Measurements from ENCODE around the gene TEAD1. TPM values are rescaled to one million over a fixed set of nuclear protein-coding genes. Genes with fewer than 3 reads are reported as not detected.
"Not testable (repeated sequence)": the region's sequence is repeated elsewhere in the genome, so short reads cannot be mapped to it uniquely, and the experiment has no call there.

The TEAD1 gene
- total and polyA plus RNA-seq, 2 experiments from 2014 or later, result 24.5 to 103 TPM

- H3K4me1 ChIP-seq (ENCODE audit: insufficient read depth), result peaks cover 9% of the 10 kb centered on the region
- H3K27ac ChIP-seq (ENCODE audit: low read depth), result no peak overlapping the region
- peaks cover 32% of the 10 kb centered on the region for H3K4me1 Mint-ChIP-seq
- H3K36me3 ChIP-seq (ENCODE audit: insufficient read depth), result peaks cover 3% of the 10 kb centered on the region; the same call in 1 of the 2 replicates
- no peak overlapping the region for H3K4me3 Mint-ChIP-seq
- no peaks in the 10 kb centered on the region for H3K27me3 Mint-ChIP-seq (ENCODE audit: insufficient read depth, low read depth, poor library complexity)
- H3K27me3 ChIP-seq (ENCODE audit: insufficient read depth), result no peaks in the 10 kb centered on the region
- no peaks in the 10 kb centered on the region for H3K9me2 ChIP-seq (ENCODE audit: insufficient read depth)
- peaks cover 31% of the 10 kb centered on the region for H3K36me3 Mint-ChIP-seq (ENCODE audit: low read depth)
- no peak overlapping the region for H3K27ac Mint-ChIP-seq
- H3K9me3 Mint-ChIP-seq, result no peaks in the 10 kb centered on the region
- no peak overlapping the region for H3K4me3 ChIP-seq
- peaks cover 8% of the 10 kb centered on the region; the same call in 1 of the 2 replicates for H3K79me2 ChIP-seq (replicated peaks; ENCODE audit: insufficient read depth)
- no peak overlapping the region for H3K4me2 ChIP-seq
- no peak for DNase-seq (ENCODE audit: low spot score)
- H3F3A ChIP-seq (replicated peaks; ENCODE audit: low read depth), result no peaks in the 10 kb centered on the region
- no peak for ATAC-seq
- TF ChIP-seq CREB1 (CRISPR knock-in tag; IDR thresholded peaks at IDR 0.05; ENCODE audit: low read depth), result no peak
- TF ChIP-seq EZH2phosphoT487 (IDR thresholded peaks at IDR 0.05; ENCODE audit: unreplicated experiment), result no peak
- TF ChIP-seq ZNF114 (CRISPR knock-in tag; IDR thresholded peaks at IDR 0.05), result no peak
- no peak for TF ChIP-seq NANOG (IDR thresholded peaks at IDR 0.05; ENCODE audit: borderline replicate concordance)
- TF ChIP-seq STAT1 (IDR thresholded peaks at IDR 0.05; ENCODE audit: unreplicated experiment), result no peak
- TF ChIP-seq JUNB (IDR thresholded peaks at IDR 0.05; ENCODE audit: unreplicated experiment), result no peak
- no peak for TF ChIP-seq POLR2AphosphoS5 (IDR thresholded peaks at IDR 0.05; ENCODE audit: low read depth)
- TF ChIP-seq ZNF331 (CRISPR knock-in tag; IDR thresholded peaks at IDR 0.05; ENCODE audit: low read depth), result no peak
- TF ChIP-seq EZH2 (IDR thresholded peaks at IDR 0.05; ENCODE audit: low read depth, unreplicated experiment), result no peak
- TF ChIP-seq, protein P1, sequence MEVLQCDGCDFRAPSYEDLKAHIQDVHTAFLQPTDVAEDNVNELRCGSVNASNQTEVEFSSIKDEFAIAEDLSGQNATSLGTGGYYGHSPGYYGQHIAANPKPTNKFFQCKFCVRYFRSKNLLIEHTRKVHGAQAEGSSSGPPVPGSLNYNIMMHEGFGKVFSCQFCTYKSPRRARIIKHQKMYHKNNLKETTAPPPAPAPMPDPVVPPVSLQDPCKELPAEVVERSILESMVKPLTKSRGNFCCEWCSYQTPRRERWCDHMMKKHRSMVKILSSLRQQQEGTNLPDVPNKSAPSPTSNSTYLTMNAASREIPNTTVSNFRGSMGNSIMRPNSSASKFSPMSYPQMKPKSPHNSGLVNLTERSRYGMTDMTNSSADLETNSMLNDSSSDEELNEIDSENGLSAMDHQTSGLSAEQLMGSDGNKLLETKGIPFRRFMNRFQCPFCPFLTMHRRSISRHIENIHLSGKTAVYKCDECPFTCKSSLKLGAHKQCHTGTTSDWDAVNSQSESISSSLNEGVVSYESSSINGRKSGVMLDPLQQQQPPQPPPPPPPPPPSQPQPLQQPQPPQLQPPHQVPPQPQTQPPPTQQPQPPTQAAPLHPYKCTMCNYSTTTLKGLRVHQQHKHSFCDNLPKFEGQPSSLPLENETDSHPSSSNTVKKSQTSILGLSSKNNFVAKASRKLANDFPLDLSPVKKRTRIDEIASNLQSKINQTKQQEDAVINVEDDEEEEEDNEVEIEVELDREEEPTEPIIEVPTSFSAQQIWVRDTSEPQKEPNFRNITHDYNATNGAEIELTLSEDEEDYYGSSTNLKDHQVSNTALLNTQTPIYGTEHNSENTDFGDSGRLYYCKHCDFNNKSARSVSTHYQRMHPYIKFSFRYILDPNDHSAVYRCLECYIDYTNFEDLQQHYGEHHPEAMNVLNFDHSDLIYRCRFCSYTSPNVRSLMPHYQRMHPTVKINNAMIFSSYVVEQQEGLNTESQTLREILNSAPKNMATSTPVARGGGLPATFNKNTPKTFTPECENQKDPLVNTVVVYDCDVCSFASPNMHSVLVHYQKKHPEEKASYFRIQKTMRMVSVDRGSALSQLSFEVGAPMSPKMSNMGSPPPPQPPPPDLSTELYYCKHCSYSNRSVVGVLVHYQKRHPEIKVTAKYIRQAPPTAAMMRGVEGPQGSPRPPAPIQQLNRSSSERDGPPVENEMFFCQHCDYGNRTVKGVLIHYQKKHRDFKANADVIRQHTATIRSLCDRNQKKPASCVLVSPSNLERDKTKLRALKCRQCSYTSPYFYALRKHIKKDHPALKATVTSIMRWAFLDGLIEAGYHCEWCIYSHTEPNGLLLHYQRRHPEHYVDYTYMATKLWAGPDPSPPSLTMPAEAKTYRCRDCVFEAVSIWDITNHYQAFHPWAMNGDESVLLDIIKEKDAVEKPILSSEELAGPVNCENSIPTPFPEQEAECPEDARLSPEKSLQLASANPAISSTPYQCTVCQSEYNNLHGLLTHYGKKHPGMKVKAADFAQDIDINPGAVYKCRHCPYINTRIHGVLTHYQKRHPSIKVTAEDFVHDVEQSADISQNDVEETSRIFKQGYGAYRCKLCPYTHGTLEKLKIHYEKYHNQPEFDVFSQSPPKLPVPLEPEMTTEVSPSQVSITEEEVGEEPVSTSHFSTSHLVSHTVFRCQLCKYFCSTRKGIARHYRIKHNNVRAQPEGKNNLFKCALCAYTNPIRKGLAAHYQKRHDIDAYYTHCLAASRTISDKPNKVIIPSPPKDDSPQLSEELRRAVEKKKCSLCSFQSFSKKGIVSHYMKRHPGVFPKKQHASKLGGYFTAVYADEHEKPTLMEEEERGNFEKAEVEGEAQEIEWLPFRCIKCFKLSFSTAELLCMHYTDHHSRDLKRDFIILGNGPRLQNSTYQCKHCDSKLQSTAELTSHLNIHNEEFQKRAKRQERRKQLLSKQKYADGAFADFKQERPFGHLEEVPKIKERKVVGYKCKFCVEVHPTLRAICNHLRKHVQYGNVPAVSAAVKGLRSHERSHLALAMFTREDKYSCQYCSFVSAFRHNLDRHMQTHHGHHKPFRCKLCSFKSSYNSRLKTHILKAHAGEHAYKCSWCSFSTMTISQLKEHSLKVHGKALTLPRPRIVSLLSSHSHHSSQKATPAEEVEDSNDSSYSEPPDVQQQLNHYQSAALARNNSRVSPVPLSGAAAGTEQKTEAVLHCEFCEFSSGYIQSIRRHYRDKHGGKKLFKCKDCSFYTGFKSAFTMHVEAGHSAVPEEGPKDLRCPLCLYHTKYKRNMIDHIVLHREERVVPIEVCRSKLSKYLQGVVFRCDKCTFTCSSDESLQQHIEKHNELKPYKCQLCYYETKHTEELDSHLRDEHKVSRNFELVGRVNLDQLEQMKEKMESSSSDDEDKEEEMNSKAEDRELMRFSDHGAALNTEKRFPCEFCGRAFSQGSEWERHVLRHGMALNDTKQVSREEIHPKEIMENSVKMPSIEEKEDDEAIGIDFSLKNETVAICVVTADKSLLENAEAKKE (CRISPR knock-in tag; IDR thresholded peaks at IDR 0.05), result no peak
- H4K20me1 ChIP-seq (replicated peaks; ENCODE audit: insufficient read depth), result no peaks in the 10 kb centered on the region
- H2AFZ ChIP-seq, result no peak overlapping the region
Observed at GRCh38 chr11:12876988-12877387, 202.8 kb downstream of the TEAD1 start.

- not testable (repeated sequence) for H3K4me1 ChIP-seq (ENCODE audit: insufficient read depth); H3K4me3 ChIP-seq; ATAC-seq; H3K4me2 ChIP-seq; H3F3A ChIP-seq (replicated peaks; ENCODE audit: low read depth); H3K27ac ChIP-seq (ENCODE audit: low read depth); H3K79me2 ChIP-seq (replicated peaks; ENCODE audit: insufficient read depth); H2AFZ ChIP-seq; H3K27me3 ChIP-seq (ENCODE audit: insufficient read depth); DNase-seq (ENCODE audit: low spot score); H3K27me3 Mint-ChIP-seq (ENCODE audit: insufficient read depth, low read depth, poor library complexity); H3K4me3 Mint-ChIP-seq; H3K27ac Mint-ChIP-seq; H3K9me2 ChIP-seq (ENCODE audit: insufficient read depth); H3K36me3 ChIP-seq (ENCODE audit: insufficient read depth); H3K9me3 Mint-ChIP-seq; H4K20me1 ChIP-seq (replicated peaks; ENCODE audit: insufficient read depth)
- Mint-ChIP-seq H3K4me1 (peaks cover 28% of the 10 kb centered on the region), H3K36me3 (ENCODE audit: low read depth) (peaks cover 32% of the 10 kb centered on the region)
Observed at GRCh38 chr11:12877508-12877907, 203.3 kb downstream of the TEAD1 start.
